ENCODE measurements around the gene ABTB2.

The ABTB2 gene

DNA sequence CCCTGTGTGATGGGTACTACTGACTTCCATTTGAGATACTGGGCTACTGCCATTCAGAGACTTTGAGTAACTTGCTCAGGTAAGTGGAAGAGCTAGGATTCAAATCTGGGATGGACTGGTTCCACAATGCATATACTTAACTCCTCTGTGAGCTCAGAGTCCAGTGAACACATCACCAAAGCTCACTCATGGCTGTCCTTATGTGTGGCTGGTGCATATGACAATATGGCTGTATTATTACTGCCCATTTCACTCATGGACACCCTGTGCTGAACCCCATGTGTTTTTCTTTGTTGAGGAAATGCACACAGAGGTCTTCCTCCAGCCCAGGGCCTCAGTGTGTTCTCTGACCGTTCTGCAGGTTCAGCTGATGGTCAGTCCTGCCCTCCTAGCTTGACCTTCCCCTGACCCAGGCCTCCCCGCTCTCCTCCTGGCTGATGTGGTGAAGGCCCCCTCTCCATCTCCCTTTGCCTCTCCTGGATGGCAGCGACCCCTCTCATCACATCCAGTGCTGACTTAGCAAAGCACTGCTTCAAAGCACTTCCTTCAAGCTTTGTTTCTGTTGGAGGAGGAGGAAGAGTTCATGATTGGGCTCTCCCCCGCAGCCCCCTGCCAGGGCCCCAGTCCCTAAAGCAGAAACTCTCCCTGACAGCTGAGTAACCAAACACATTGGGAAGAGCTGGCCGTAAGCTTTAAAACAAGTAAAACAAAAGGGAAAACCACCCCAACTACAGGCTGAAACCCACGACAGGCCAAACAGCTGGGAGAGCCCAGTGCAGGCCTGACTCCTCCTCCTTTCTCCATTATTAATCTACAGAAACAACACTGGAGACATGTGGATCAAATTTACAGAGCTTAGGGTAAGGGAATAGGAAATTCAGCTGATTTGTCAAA lies 151.2 kb downstream of the ABTB2 start:
- no peak for DNase-seq

GRCh38 chr11:34205326-34206035 lies 152.3 kb downstream of the ABTB2 start:
- DNase-seq, result no peak

DNA sequence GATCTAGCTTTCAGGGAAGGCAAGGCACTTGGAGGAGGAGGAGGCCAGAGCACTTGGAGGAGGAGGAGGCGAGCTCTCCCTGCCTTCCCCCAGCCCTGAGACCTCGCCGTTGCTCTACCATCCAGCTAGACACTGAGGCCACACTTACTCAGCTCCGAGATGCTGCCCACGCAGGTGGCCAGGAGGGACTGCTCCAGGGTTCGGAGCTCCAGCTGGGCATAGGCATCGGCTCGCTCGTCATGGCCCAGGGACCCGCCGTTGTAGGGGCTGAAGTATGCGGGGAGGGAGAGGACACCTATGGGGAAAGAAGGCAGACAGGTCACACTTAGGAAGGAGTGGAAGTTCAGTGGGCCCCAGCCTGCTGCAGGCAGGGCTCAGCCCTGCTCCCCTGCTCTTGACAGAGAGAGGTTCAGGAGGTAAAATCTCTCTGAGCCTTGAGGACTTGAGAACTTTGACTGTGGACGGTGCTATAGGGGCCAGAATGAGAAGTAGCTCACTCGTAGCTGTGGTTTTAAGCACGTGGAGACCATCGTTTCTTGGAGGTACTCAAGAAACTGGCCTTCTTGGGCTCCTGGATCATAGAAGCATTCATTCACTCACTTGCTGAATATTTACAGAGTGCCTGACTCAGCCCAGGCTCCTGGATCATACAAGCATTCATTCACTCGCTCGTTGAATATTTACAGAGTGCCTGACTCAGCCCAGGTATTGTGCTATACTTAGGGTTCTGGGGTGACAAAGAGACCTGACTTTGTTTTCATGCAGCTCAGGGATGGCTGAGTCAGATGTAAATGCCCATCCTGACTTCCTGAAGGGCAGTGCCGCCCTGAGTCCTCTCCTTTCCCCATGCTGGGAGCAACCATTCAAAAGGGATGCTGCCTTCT lies 153.2 kb downstream of the ABTB2 start:
- DNase-seq, result peak; percentile 12

DNA sequence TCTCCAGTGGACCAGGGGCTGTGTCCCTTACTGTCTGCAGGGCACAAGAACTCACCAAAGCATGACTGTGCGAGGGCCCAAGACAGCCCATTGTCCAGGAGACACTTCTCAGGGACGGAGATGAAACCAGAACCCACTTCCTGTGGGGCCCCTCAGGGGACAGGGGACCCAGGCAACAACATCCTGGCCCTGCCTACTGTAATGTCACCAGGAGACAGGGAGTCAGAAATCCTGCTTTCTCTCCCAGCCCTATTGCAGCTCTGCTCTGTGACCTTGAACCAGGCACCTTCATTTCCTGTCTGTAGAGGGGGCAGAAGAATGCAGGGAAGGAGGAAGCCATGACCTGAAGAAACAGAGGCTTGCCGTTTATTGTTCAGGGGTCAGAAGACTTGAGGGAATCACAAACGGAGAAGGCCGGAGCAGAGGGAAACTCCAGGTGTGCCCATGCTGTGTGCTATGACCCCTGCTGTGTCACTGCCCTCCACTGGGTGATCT lies 154.4 kb downstream of the ABTB2 start:
- no peak for DNase-seq

GRCh38 chr11:34201129-34201528 lies 156.7 kb downstream of the ABTB2 start:
- no peak for DNase-seq

- no peak for DNase-seq
These were observed 158.3 kb downstream of the ABTB2 start for GRCh38 chr11:34199525-34199924.

DNA sequence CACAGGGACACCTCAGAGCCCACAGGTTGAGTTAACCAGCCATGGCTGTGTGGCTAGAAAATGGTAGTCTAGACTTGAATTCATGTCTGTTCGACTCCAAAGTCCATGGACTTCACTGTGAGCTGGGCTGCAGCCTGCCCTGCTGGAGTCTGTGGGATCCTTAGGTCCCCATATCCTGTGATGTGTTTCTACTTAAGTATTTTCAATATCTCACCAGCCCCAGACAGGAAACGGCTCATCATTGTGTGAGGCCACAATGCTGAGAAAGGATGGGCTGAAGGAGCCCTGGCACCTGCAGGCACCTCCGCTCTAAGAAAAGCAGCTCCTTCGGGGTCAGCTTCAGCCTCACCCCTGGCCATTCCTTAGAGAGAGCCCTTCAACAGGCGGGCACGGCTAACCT lies 159.3 kb downstream of the ABTB2 start:
- DNase-seq, result no peak

DNA sequence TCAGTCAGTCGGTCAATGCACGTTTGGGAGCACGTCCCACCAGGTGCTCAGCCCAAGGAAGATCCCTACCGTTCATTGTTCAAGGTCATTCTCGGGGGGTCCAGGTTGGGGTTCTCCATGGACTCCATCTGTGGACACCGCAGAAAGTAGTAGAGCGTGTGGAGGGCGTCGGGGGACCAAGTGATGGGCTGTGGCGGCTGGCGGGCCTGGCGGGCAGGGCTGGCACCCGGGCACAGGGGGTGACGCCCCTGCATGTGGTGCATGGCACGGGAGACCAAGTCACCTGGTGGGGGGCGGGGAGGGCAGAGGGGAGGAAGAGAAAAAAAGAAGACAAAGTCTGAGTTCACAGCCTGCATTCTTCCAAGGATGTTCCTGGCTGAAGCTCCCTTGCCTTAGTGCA lies 160.6 kb downstream of the ABTB2 start:
- no peak for DNase-seq

GRCh38 chr11:34194576-34195335 lies 163.1 kb downstream of the ABTB2 start:
- no peak for DNase-seq

DNA sequence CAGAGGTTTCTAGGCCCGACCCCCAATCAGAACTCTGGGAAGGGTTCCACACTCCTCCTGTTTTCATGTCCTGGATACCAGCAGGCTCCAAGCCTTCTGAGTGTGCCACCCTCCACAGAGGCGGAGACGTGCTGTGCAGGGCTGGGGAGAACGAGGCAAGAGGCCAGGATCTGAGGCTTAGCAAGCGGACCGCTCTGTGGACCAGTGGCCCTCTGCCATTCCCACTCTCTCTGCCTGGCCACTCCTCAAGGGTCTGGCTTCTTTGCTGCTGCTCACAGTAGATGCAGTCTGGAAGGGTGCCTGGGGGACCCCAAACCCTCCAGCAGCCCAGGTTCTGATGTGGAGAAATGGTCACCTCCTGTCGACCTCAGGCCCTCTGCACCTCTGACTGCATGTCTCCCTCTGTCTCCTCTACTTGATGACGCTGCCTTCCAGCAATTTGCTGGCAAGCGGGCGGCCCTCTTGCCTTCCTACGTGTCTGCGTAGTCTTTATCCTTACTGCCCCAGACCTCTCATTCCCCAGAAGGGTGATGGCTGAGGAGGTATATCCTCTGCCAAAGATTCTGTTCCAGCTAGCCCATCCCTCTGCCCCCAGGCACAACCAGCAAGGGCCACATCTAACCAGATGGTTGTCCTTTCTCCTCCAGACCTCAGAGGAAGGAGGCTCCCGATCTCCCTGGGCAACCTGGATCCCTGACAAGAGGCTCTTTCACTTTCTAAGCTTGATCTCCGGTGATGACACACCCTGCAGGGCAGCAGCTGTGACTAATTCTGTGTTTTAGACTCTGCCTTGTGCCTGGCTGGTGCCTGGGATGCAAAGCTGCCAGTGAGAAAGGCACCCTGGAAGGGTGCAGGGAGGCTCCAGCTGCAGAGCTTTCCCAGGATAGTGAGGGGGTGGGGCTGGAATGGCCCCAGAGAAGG lies 165.1 kb downstream of the ABTB2 start:
- DNase-seq, result peak; percentile 66

DNA sequence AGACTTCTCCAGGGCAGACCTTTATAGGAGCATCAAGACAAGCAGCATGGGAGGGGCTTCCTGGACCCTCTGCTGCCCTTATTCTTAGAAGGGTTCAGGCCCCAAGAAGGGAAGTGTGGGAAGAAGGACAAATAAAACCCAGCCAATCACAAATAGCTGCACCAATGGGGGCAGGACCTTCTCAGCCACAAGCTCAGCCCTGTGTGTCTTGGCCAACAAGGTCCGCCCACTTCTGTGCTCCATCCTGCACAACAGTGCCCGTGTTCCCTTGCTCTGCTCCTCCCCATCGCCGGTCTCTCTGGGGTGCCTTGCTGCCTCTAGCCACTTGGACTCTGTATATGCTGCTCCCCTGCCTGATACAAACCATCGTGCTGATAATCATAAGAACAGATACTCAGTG lies 166.2 kb downstream of the ABTB2 start:
- no peak for DNase-seq

GRCh38 chr11:34190192-34191139 lies 167.3 kb downstream of the ABTB2 start:
- DNase-seq, result no peak

DNA sequence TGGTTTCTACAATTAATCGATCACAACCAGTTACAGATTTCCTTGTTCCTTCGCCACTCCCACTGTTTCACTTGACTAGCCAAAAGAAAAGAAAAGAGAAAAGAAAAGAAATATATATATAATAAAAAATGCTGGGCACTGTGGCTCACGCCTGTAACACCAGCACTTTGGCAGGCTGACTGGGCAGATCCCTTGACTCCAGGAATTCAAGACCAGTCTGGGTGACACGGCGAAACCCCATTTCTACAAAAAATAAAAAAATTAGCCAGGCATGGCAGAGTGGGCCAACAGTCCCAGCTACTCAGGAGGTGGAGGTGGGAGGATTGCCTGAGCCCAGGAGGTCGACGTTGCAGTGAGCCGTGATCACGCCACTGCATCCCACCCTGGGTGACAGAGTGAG lies 168.6 kb downstream of the ABTB2 start:
- no peak for DNase-seq

DNA sequence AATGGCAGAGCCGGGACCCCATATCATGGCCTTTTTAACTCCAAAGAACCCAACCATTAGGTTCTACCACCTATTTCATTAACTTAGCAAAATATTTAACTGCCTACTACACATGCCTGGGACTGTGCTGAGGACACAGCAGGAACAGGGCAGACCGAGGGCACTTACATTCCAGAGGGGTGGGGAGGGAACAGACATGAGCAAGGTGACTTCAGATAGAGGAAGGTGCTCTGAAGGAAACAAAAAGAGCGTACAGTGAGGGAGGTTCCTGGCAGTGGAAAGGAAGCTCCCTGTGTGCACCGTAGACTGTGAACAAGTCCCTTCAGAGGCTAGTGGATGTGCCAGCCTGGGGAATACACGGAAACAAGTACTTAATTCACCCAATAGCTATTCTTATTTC lies 169.6 kb downstream of the ABTB2 start:
- DNase-seq, result peak; percentile 28

DNA sequence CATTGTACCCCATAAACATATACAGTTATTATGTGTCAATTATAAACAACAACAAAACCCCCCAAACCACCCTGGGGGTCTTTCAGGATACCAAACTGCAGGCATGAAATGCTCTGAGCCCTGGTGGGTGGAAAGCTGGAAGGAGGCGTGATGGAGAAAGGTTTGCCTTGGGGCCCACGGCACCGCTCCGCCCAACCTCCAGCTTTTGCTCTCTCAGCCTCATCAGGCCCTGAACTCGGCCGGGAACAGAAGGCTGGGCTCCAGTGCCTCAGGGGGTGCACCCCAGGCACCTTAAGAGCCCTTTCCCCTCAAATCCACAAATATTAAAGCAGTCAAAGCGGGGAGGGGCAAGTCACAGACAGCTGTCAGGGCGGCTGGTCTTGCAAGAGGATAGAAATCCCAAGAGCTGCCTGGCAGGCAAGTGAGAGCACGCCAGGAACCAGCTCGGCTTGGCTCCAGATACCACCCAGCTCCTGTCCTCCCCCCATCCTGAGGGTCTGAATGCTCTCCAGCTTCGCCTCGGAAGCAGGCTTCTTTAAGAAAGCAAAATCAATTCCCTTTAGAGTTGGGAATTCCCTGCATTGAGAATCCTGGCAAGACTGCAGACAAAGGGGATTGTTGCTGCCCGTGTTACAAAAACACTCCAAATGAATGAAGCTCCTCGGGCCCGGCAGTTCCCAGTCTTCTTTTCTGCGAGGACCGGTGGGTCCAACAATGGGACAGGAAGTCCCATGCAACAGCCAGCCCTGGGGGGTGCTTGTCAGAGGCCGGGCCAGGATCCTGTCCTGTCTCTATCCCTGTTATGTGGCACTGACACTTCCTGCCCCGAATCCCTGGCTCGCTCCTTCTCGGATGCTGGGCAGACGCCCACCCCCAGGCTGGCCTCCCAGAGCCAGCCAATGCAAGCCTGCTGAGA lies 171.6 kb downstream of the ABTB2 start:
- DNase-seq, result peak; percentile 83

GRCh38 chr11:34184505-34185015 lies 173.2 kb downstream of the ABTB2 start:
- DNase-seq, result no peak

GRCh38 chr11:34183848-34184391 lies 173.9 kb downstream of the ABTB2 start:
- DNase-seq, result no peak

Measured in DMS79 treated with DMSO at 0.1 percent for 48 hours (cell line).